Upper lobe of right lung (tissue), 1 donor: ENCODE measurements around the gene LARP4B. TPM values are rescaled to one million over a fixed set of nuclear protein-coding genes. Genes with fewer than 3 reads are reported as not detected.

ENCODE experiments used
- ATAC-seq: fragments of 200-7000 bp; cut with Tn5 transposase; one replicate; pipeline ENCODE4 v1.9.1; 2020; ENCODE audit warnings: mild to moderate bottlenecking, moderate library complexity
- DNase-seq: peaks from one replicate; pipeline ENCODE4 v3.0.0-alpha.2; 2020
- H3K27ac ChIP-seq: fragments of 200-600 bp; one replicate; pipeline ENCODE4 v1.8.0; 2022
- H3K27me3 ChIP-seq: fragments of 200-600 bp; one replicate; pipeline ENCODE4 v1.8.0; 2022; ENCODE audit warnings: mild to moderate bottlenecking
- H3K36me3 ChIP-seq: fragments of 200-600 bp; one replicate; pipeline ENCODE4 v1.8.0; 2022
- H3K4me1 ChIP-seq: fragments of 200-600 bp; one replicate; pipeline ENCODE4 v1.8.0; 2022
- H3K4me3 ChIP-seq: fragments of 200-600 bp; one replicate; pipeline ENCODE4 v1.8.0; 2022; ENCODE audit warnings: mild to moderate bottlenecking
- H3K9me3 ChIP-seq: fragments of 200-600 bp; one replicate; pipeline ENCODE4 v1.8.0; 2022
- intact Hi-C: fragments of 100-400 bp; cut with DNase I; formaldehyde crosslinking; loops from one replicate; pipeline ENCODE4 v1.11.0; 2022
- total RNA-seq: library from RNA; stranded (reverse); fragmentation: NEBNext Ultra II Directional; extraction: Animal tissue kit (Norgen Biotek cat#: 25700); gene quantifications from one replicate; pipeline ENCODE4 v1.2.1, GENCODE V29; 2021
- TF ChIP-seq, protein P1 (sequence below): fragments of 200-600 bp; IDR thresholded peaks from one replicate; pipeline ENCODE4 v1.8.0; 2022; ENCODE audit warnings: antibody characterized with exemption
- donor health status: DM: no; HTN: yes; CAD: no; lungs with severe emphysema.

Gene LARP4B
- total RNA-seq, 1 donor from 2014 or later, result 126 TPM

DNA sequence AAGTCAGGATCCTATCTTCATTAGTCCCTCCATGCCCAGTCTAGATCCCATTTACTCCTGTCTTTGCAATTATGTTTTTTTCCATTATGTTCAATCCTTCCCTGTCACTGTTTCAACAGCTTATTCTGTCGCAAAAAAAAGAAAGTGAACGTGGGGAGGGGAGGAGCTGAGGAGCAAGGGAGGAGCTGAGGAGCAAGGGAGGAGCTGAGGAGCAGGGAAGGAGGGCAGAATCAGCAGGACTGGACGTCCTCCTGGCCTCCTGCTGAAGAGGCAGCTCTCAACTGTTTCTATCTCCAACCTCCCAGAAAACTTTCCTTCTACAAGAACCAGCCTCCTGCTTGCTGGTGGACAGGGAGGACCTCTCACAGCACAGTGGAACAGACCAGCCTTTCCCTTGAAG lies 26.0 kb downstream of the LARP4B start:
- TF ChIP-seq, protein P1, sequence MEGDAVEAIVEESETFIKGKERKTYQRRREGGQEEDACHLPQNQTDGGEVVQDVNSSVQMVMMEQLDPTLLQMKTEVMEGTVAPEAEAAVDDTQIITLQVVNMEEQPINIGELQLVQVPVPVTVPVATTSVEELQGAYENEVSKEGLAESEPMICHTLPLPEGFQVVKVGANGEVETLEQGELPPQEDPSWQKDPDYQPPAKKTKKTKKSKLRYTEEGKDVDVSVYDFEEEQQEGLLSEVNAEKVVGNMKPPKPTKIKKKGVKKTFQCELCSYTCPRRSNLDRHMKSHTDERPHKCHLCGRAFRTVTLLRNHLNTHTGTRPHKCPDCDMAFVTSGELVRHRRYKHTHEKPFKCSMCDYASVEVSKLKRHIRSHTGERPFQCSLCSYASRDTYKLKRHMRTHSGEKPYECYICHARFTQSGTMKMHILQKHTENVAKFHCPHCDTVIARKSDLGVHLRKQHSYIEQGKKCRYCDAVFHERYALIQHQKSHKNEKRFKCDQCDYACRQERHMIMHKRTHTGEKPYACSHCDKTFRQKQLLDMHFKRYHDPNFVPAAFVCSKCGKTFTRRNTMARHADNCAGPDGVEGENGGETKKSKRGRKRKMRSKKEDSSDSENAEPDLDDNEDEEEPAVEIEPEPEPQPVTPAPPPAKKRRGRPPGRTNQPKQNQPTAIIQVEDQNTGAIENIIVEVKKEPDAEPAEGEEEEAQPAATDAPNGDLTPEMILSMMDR, result no peak
- intact Hi-C loops, result no loop called here
- no peaks in the 10 kb centered on the region for H3K4me1 ChIP-seq
- H3K36me3 ChIP-seq, result peaks cover 19% of the 10 kb centered on the region
- DNase-seq (no peak), ATAC-seq (peak; percentile 79)
- no peaks in the 10 kb centered on the region for H3K9me3 ChIP-seq
- H3K4me3 ChIP-seq, result no peak overlapping the region
- H3K27me3 ChIP-seq, result no peaks in the 10 kb centered on the region
- no peak overlapping the region for H3K27ac ChIP-seq

DNA sequence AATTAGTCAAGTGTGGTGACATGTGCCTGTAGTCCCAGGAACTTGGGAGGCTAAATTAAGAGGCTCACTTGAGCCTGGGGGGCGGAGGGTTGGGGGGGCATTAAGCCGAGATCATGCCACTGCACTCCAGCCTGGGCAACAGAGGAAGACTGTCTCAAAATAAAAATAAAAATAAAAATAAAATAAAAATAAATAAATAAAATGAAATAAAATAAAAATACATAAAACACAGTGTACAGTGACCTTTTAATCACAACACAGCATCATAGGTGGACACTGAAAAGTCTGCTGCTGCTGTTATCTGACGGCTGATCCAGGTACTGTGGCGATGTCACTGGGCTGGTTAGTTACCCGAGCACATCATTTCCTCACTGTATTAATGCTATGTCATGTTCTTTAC lies 27.1 kb downstream of the LARP4B start:
- Histone ChIP-seq H3K4me3 (no peak overlapping the region), H3K27me3 (no peaks in the 10 kb centered on the region), H3K4me1 (no peaks in the 10 kb centered on the region), H3K9me3 (no peaks in the 10 kb centered on the region), H3K27ac (no peak overlapping the region), H3K36me3 (peaks cover 19% of the 10 kb centered on the region)
- no peak for DNase-seq
- intact Hi-C loops, result no loop called here
- no peak for ATAC-seq
- TF ChIP-seq, protein P1, result no peak

DNA sequence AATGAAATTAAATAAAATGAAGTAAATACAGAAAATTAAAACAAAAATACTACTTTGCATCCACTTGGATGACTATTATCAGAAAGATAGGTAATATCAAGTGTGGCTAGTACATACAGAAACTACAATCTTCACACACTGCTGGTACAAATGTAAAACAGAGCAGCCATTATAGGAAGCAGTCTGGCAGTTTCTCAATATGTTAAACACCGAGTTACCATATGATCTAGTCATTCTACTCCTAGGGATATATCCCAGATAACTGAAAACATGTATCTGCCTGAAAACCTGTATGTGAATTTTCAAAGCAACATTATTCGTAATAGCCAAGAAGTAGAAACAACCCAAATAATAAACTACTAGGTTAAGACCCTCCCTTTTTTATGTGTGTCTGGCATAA lies 33.4 kb downstream of the LARP4B start:
- Histone ChIP-seq H3K4me3 (no peak overlapping the region), H3K9me3 (no peaks in the 10 kb centered on the region), H3K27me3 (no peaks in the 10 kb centered on the region), H3K4me1 (peaks cover 8% of the 10 kb centered on the region), H3K36me3 (no peaks in the 10 kb centered on the region), H3K27ac (no peak overlapping the region)
- DNase-seq (no peak), ATAC-seq (no peak)
- TF ChIP-seq, protein P1, result no peak
- intact Hi-C loops, result no loop called here

DNA sequence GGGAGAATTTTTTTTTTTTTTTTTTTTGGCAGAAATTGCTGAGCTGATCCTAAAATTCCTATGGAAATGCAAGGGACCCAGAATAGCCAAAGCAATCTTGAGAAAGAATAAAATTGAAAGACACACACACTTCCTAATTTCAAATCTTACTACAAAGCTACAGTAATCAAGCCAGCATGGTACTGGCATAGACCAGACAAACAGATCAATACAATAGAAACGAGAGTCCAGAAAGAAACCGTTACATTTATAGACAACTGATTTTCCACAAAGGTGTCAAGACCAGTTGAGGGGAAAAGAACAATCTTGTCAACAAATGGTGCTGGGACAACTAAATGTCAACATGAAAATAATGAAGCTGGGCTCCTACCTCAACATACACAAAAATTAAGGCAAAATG lies 34.5 kb downstream of the LARP4B start:
- DNase-seq, result no peak
- no peak overlapping the region for H3K27ac ChIP-seq
- ATAC-seq, result no peak
- H3K4me3 ChIP-seq, result no peak overlapping the region
- H3K9me3 ChIP-seq, result no peaks in the 10 kb centered on the region
- H3K27me3 ChIP-seq, result no peaks in the 10 kb centered on the region
- peaks cover 8% of the 10 kb centered on the region for H3K4me1 ChIP-seq
- intact Hi-C loops, result no loop called here
- TF ChIP-seq, protein P1, result no peak
- no peaks in the 10 kb centered on the region for H3K36me3 ChIP-seq

DNA sequence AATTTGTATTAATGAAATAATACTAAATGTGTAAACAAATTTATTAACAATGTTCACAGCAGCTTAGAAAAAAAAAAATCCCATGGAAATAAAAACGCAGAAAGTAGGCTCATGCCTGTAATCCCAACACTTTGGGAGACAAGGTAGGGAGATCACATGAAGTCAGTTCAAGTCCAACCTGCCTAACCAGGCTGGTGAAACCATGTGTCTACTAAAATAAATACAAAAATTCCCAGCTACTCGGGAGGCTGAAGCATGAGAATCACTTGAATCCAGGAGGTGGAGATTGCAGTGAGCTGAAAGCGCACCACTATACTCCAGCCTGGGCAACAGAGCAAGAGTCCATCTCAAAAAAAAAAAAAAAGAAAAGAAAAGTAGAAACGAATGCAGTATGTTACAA lies 36.2 kb downstream of the LARP4B start:
- Histone ChIP-seq H3K4me3 (no peak overlapping the region), H3K4me1 (peaks cover 8% of the 10 kb centered on the region), H3K27ac (no peak overlapping the region), H3K27me3 (no peaks in the 10 kb centered on the region), H3K9me3 (no peaks in the 10 kb centered on the region), H3K36me3 (no peaks in the 10 kb centered on the region)
- ATAC-seq (peak; percentile 64), DNase-seq (no peak)
- intact Hi-C loops, result no loop called here
- TF ChIP-seq, protein P1, result no peak

DNA sequence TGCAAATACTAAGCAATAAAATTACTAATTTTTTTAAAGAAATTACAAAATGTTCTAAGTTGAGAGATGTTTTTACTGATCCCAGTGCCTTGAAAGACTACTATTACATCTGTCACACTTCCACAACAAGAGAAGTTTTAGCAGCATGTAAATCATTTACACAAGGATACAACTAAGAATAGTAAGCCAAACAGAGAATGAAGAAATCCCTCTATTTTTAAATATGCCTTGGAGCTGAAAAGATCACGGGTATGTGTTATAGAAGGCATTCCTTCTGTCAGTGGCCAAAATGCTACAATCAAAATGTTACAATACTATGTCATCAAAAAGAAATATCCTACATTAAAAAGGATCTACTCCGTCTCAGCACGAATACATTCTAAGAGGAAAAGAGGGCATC lies 52.6 kb downstream of the LARP4B start:
- Histone ChIP-seq H3K4me1 (peaks cover 16% of the 10 kb centered on the region), H3K27ac (peak overlapping the region; percentile 43), H3K36me3 (peaks cover 77% of the 10 kb centered on the region), H3K4me3 (no peak overlapping the region), H3K9me3 (no peaks in the 10 kb centered on the region), H3K27me3 (no peaks in the 10 kb centered on the region)
- DNase-seq (no peak), ATAC-seq (no peak)
- intact Hi-C loops, result no loop called here
- TF ChIP-seq, protein P1, result no peak
